Hematopoietic multipotent progenitor cell treated with erythropoietin and hydrocortisone succinate and interleukin-3 and kit ligand, for 17 days (in vitro differentiated cells): ENCODE results near the gene TAF1.
"Not testable (repeated sequence)": the region's sequence is repeated elsewhere in the genome, so short reads cannot be mapped to it uniquely, and the experiment has no call there.

Experiments used
- DNase-seq: peaks from one replicate; pipeline ENCODE4 v3.0.0-alpha.2; 2015; ENCODE audit warnings: low spot score

The TAF1 gene

DNA sequence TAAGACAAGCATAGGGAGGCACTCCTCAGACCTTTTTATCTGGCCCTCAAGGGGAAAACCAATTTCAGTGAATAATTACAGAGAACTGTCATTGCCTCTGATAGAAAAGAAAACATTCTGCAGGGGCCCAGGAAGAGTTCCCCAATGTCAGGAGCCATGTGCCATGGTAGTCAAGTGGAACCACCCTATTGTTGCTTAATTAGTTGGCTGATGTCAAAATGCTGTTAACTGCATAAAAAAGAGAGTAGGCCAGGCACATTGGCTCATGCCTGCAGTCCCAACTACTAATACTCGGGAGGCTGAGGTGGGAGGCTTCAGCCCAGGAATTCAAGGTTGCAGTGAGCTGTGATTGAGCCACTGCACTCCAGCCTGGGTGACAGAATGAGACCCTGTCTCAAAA, 138.2 kb downstream of the TAF1 start:
- DNase-seq = no peak

DNA sequence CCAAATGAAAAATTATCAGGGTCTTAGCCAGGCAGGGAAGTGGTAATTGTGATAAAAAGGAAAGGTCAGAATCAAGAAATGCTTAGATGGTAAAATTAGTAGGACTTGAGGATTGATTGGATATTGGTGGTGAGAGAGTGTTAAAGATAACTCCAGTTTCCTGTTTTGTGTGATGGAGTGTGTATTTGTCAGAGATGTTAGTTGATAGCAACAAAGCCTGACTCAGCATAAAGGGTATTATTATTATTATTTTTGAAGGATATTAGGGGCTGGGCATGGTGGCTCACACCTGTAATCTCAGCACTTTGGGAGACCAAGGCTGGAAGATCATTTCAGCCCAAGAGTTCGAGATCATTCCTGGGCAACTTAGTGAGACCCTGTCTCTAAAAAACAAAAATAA, 143.1 kb downstream of the TAF1 start:
- no peak for DNase-seq

DNA sequence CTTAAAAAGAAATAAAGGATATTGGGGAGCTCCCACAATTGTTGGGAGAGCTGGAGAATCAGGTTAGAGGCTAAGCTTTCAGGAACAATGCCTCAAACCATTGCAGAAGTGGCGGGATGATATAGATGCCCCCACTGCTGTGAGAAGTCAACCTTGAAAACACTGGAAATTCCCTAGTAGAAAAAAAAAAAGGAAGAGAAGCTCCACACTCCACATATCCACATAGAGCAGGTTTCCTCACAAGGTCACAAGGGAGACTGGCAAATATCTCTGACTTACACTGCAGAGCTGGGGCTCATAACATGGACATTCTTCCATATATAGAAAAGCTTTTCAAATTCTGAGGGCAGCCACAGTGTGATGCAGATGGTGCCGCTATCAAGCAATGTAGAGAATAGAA, 144.0 kb downstream of the TAF1 start:
- no peak for DNase-seq

DNA sequence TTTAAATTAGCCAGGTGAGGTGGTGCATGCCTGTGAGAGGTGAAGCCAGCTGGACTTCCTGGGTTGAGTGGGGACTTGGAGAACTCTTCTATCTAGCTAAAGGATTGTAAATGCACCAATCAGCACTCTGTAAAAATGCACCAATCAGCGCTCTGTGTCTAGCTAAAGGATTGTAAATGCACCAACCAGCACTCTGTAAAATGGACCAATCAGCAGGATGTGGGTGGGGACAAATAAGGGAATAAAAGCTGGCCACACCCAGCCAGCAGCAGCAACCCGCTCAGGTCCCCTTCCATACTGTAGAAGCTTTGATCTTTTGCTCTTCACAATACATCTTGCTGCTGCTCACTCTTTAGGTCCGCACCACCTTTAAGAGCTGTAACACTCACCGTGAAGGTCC, 147.6 kb downstream of the TAF1 start:
- not testable (repeated sequence) for DNase-seq

DNA sequence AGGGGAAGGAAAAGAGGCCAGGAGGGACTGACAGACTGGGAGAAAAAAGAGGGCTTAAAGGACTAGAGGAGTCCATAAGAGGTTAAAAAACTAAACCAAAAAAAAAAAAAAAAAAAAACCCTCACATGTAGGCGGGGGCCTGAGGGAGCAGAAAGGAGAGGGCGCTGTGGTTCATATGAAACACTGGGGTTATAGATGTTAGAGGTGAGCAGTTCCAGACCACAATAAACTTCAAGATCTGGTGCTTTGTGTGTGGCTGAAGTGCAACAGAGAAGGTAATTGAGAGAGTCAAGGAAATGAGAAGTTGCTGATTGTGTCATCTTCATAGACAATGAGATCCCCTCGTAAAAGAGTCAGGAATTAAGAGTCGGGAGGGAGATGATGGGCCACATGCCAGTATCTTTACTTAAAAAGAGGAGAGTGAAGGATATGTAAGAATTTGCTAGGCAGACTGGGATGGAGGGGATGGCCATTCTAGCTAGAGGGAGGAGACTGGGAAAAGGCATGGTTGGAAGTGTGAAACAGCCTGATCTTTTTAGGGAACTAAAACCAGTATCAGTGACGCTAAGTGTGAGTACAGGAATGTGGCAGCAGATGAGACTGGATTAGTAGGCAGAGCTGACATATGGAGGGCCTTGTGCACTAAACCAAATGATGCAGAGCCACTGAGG, 148.3 kb downstream of the TAF1 start:
- no peak for DNase-seq

DNA sequence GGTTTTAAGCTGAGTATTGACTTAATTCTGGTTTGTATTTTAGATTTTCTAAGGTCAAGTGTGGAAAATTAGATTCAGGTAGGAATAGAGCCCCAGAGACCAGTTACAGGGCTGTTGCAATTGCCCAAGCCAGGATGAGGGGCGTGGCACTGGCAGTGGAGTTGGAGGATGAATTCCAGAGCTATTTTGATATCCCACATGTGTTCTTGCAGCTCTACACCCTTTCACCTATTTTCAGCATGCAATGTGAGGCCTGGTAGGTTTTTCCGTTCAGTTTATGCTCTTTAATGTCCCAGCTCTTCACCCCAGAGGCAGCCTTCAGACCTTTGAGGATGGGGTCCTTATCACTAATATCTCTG, 148.9 kb downstream of the TAF1 start:
- no peak for DNase-seq
